ENCODE data around the gene RGS9.

DNA sequence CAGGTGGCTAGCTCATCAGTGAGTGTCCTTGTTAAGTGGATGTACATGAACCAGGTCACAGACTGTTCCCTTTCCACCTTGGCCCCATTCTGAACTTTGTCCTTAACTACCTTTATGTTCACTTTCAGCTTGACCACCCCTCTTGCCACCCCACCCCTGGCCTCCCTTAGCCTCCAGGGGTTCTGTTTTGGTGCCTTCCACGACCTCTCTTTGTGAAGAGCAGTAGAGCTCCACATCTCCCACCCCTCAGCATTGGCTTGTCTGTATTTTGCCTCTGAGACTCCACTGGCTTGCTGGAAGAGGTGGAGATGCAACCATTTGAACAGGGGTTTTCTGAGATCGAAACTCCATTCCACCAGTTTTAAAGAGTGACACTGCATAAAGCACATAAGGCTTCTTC, 123.5 kb downstream of the RGS9 start:
- TF ChIP-seq ZNF260 (CRISPR knock-in tag; IDR thresholded peaks at IDR 0.05; ENCODE audit: borderline replicate concordance, low read depth) (no peak), RNF2 (conservative IDR thresholded peaks at IDR 0.05; ENCODE audit: low read depth) (no peak), RERE (CRISPR knock-in tag; IDR thresholded peaks at IDR 0.05; ENCODE audit: low read depth) (no peak), ZNF501 (CRISPR knock-in tag; IDR thresholded peaks at IDR 0.05) (no peak), NKX3-1 (CRISPR knock-in tag; IDR thresholded peaks at IDR 0.05) (no peak), ZFP82 (CRISPR knock-in tag; IDR thresholded peaks at IDR 0.05; ENCODE audit: borderline replicate concordance) (no peak), STAT6 (CRISPR knock-in tag; IDR thresholded peaks at IDR 0.05; ENCODE audit: borderline replicate concordance) (no peak), U2AF2 (IDR thresholded peaks at IDR 0.05; ENCODE audit: low read depth, low read length) (no peak), MAX (IDR thresholded peaks at IDR 0.05) (no peak)

Data from HepG2 (cell line).